Panc1 (cell line): ENCODE measurements around the gene SVBP. TPM values are rescaled to one million over a fixed set of nuclear protein-coding genes. Genes with fewer than 3 reads are reported as not detected.

ENCODE experiments used
- ATAC-seq: fragments of 200-7000 bp; cut with Tn5 transposase; 2 replicates; pipeline ENCODE4 v1.9.1; 2020; ENCODE audit warnings: mild to moderate bottlenecking, moderate library complexity
- BruUV-seq: library from RNA; stranded (reverse); fragments of 400-500 nt; replicated peaks from 2 replicates; lab custom pipeline; 2021; lab: Mats Ljungman, UMichigan
- CTCF ChIA-PET: fragments of 300-600 bp; sonication (Branson Sonifier 250); formaldehyde crosslinking; loops from one replicate; lab custom pipeline; 2022; ENCODE audit warnings: antibody characterized with exemption; lab: Charles Lee
- POLR2A ChIA-PET: fragments of 300-600 bp; sonication (Branson Sonifier 250); formaldehyde crosslinking; loops from one replicate; lab custom pipeline; 2022; ENCODE audit warnings: antibody characterized with exemption; lab: Charles Lee
- DNase-seq: peaks from one replicate; pipeline ENCODE4 v3.0.0-alpha.2; 2010; ENCODE audit warnings: low read depth, low spot score
- H3K27ac ChIP-seq: 2 replicates; pipeline ENCODE4 v1.5.1; 2011; ENCODE audit warnings: mild to moderate bottlenecking, low read length, inconsistent platforms
- H3K27me3 ChIP-seq: fragments of 200-500 bp; sonication (Bioruptor generic); 2 replicates; pipeline ENCODE4 v1.6.0; 2014; ENCODE audit warnings: low read length, inconsistent platforms; ENCODE audit not compliant: control insufficient read depth, insufficient read depth
- H3K36me3 ChIP-seq: fragments of 200-500 bp; sonication (Bioruptor generic); 2 replicates; pipeline ENCODE4 v1.5.1; 2014; ENCODE audit warnings: inconsistent platforms, mild to moderate bottlenecking, low read length, moderate library complexity; ENCODE audit not compliant: control insufficient read depth, insufficient read depth
- H3K4me1 ChIP-seq: 2 replicates; pipeline ENCODE4 v1.5.1; 2011; ENCODE audit warnings: inconsistent platforms, mild to moderate bottlenecking, low read length, moderate library complexity; ENCODE audit not compliant: control insufficient read depth, insufficient read depth
- H3K4me3 ChIP-seq, 2 experiments: 2 replicates each; pipeline ENCODE4 v1.5.1; 2011 to 2012; ENCODE audit warnings: low read depth in 2 of 2, low read length in 2 of 2, mild to moderate bottlenecking in 2 of 2, inconsistent platforms in 1 of 2, moderate library complexity in 1 of 2
- H3K9me3 ChIP-seq: fragments of 200-500 bp; sonication (Bioruptor generic); 2 replicates; pipeline ENCODE4 v1.5.1; 2014; ENCODE audit warnings: low read depth, mild to moderate bottlenecking, inconsistent platforms, low read length, moderate library complexity; ENCODE audit not compliant: control insufficient read depth, insufficient read depth
- CTCF ChIP-seq: fragments of 450-650 bp; IDR thresholded peaks from 2 replicates; pipeline ENCODE4 v1.5.1; 2017; ENCODE audit warnings: mild to moderate bottlenecking
- POLR2AphosphoS5 ChIP-seq: IDR thresholded peaks from 2 replicates; pipeline ENCODE4 v1.6.1; 2012; ENCODE audit warnings: mild to moderate bottlenecking, low read depth, low read length, moderate library complexity
- REST ChIP-seq, 2 experiments: IDR thresholded peaks; 2 replicates each; pipeline ENCODE4 v1.6.1; 2011 to 2012; ENCODE audit warnings: low read depth in 2 of 2, control low read depth in 1 of 2, low read length in 1 of 2, mild to moderate bottlenecking in 1 of 2, moderate library complexity in 1 of 2; ENCODE audit not compliant: insufficient read depth in 1 of 2
- SIN3A ChIP-seq: IDR thresholded peaks from 2 replicates; pipeline ENCODE4 v1.6.1; 2012; ENCODE audit warnings: low read depth, mild to moderate bottlenecking, low read length, moderate library complexity, borderline replicate concordance; ENCODE audit not compliant: insufficient read depth
- TCF7L2 ChIP-seq: IDR thresholded peaks from 2 replicates; pipeline ENCODE4 v1.6.1; 2011; ENCODE audit warnings: mild to moderate bottlenecking, low read depth, low read length, inconsistent platforms
- in situ Hi-C: cut with HindIII; loops from 2 replicates; pipeline ENCODE4 v1.10.0; 2016; ENCODE audit warnings: low sequenced_read_pairs, low pct_unique_long_range_greater_than_20kb
- intact Hi-C: fragments of 100-400 bp; cut with micrococcal nuclease; formaldehyde crosslinking; loops from one replicate; pipeline ENCODE4 v1.10.0; 2022; ENCODE audit not compliant: unreplicated experiment
- total RNA-seq: library from RNA; stranded (reverse); gene quantifications from one replicate; pipeline ENCODE4 v1.2.1, GENCODE V29; 2021; ENCODE audit not compliant: unreplicated experiment

Gene SVBP
- total RNA-seq, 1 experiment from 2014 or later = 21.2 TPM

GRCh38 chr1:42762269-42762668, 54.9 kb downstream of the SVBP start:
- in situ Hi-C loops = no loop called here

GRCh38 chr1:42761567-42761966, 55.6 kb downstream of the SVBP start:
- CTCF ChIA-PET = no interaction called here
- in situ Hi-C loops = no loop called here
- Histone ChIP-seq H3K27me3 (no peaks in the 10 kb centered on the region), H3K4me3 (no peak overlapping the region), H3K36me3 (peaks cover 6% of the 10 kb centered on the region), H3K9me3 (no peaks in the 10 kb centered on the region), H3K27ac (no peak overlapping the region), H3K4me1 (peaks cover 12% of the 10 kb centered on the region)
- DNase-seq (no peak), ATAC-seq (no peak)
- POLR2A ChIA-PET = no interaction called here
- no TSS peak for BruUV-seq
- no peak for TF ChIP-seq TCF7L2
- no peak for TF ChIP-seq REST (IDR thresholded peaks at IDR 0.05; ENCODE audit: insufficient read depth in 1 of 2, low read depth in 2 of 2, low read length in 1 of 2)
- no peak for TF ChIP-seq SIN3A
- TF ChIP-seq POLR2AphosphoS5 = no peak
- no peak for TF ChIP-seq CTCF
- intact Hi-C loops = no loop called here

More at GRCh38 chr1:42762269-42762668, 54.9 kb downstream of the SVBP start:
- Histone ChIP-seq H3K36me3 (peaks cover 2% of the 10 kb centered on the region), H3K4me1 (peaks cover 12% of the 10 kb centered on the region), H3K9me3 (no peaks in the 10 kb centered on the region), H3K27ac (no peak overlapping the region), H3K4me3 (no peak overlapping the region), H3K27me3 (no peaks in the 10 kb centered on the region)
- BruUV-seq = no TSS peak
- CTCF ChIA-PET = interaction anchor here (0.5 kb wide), 1 partner anchor 150 kb away, joined by 3 read pairs; no protein-coding TSS in a partner anchor
- no peak for TF ChIP-seq CTCF
- TF ChIP-seq POLR2AphosphoS5 = no peak
- TF ChIP-seq TCF7L2 = no peak
- TF ChIP-seq SIN3A = no peak
- no peak for TF ChIP-seq REST (IDR thresholded peaks at IDR 0.05; ENCODE audit: insufficient read depth in 1 of 2, low read depth in 2 of 2, low read length in 1 of 2)
- ATAC-seq (no peak), DNase-seq (no peak)
- intact Hi-C loops = no loop called here
- POLR2A ChIA-PET = no interaction called here
